DND-41 (cell line): ENCODE data around the gene GOLGA1.

ENCODE experiments used
- EZH2 ChIP-seq: IDR thresholded peaks from 3 replicates; pipeline ENCODE4 v1.6.1; 2012; ENCODE audit warnings: borderline replicate concordance, low read depth, mild to moderate bottlenecking, moderate library complexity, low read length, inconsistent platforms; ENCODE audit not compliant: severe bottlenecking
- TF ChIP-seq, protein P1 (sequence below): IDR thresholded peaks from 2 replicates; pipeline ENCODE4 v1.5.1; 2012; ENCODE audit warnings: borderline replicate concordance, low read length, moderate library complexity, mild to moderate bottlenecking; ENCODE audit not compliant: poor library complexity, severe bottlenecking; ENCODE audit errors: extremely low read depth

DNA sequence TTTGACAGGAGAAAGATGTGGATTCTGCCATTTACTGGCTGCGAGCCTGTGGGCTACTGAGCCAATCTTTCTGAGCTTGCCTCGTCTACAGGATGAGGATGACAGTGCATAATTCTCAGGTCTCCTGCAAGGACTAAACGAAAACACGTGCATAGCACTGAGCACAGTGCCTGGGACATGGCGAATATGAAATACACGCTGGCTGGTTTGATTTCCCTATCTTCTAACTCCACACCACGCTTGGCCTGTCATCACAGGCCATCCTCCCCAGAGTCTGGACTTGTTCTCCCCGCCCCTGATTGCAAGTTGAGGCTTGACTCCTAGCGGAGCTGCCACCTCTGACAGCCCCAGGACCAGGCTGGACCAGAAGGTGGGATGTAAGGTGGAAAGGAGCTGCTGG is 41.0 kb downstream of the GOLGA1 start:
- TF ChIP-seq, protein P1, sequence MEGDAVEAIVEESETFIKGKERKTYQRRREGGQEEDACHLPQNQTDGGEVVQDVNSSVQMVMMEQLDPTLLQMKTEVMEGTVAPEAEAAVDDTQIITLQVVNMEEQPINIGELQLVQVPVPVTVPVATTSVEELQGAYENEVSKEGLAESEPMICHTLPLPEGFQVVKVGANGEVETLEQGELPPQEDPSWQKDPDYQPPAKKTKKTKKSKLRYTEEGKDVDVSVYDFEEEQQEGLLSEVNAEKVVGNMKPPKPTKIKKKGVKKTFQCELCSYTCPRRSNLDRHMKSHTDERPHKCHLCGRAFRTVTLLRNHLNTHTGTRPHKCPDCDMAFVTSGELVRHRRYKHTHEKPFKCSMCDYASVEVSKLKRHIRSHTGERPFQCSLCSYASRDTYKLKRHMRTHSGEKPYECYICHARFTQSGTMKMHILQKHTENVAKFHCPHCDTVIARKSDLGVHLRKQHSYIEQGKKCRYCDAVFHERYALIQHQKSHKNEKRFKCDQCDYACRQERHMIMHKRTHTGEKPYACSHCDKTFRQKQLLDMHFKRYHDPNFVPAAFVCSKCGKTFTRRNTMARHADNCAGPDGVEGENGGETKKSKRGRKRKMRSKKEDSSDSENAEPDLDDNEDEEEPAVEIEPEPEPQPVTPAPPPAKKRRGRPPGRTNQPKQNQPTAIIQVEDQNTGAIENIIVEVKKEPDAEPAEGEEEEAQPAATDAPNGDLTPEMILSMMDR, result no peak
- no peak for TF ChIP-seq EZH2
